ENCODE measurements around the gene KLF6. TPM values are rescaled to one million over a fixed set of nuclear protein-coding genes. Genes with fewer than 3 reads are reported as not detected.

The KLF6 gene
- total RNA-seq, 1 donor from 2014 or later, result 95.5 TPM

DNA sequence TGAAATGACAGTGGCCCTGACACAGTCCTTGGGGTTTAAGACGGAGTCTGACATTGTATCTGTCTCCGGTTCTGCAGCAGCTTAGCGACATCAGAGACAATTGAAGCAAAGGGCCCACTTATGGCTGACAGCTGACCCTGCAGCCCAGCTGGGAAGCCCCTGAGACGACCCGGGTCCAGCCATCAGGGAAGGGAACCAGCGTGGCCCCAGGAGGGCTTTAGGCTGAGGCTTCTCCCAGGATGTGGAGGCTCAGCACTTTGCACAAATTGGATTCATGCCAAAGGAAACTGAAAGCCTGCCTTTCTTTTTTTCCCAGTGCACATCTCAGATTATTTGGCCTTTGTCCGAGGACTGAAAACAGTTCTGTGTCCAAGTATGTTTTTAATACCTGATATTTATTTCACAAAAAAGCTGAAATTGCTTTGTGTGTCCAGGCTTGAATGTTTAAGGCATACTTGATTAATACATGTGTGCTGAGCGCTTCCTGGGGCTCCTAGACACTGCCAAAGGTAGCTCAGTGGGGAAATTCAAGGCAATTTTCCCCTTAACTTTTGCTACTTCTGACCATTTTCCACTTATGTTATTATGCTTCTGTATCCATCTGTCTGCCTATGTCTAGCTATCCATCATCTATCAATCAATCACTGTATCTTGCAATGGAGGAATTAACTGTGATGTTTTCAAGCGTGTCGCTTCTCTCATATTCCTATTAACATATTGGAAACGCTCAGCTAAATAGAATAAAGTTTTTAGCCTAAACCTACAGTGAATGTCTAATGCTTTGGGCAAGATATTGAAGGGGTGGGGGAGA lies 34.8 kb downstream of the KLF6 start:
- Mint-ChIP-seq H3K4me3 (ENCODE audit: low read depth) (no peak overlapping the region), H3K27ac (no peak overlapping the region), H3K36me3 (ENCODE audit: insufficient read depth) (no peaks in the 10 kb centered on the region), H3K27me3 (peaks cover 44% of the 10 kb centered on the region), H3K4me1 (ENCODE audit: low read depth) (peaks cover 23% of the 10 kb centered on the region), H3K9me3 (ENCODE audit: low read depth) (no peaks in the 10 kb centered on the region)
- no peak for DNase-seq (ENCODE audit: low spot score, unreplicated experiment)
- TF ChIP-seq CTCF (IDR thresholded peaks at IDR 0.05; ENCODE audit: unreplicated experiment), result no peak

DNA sequence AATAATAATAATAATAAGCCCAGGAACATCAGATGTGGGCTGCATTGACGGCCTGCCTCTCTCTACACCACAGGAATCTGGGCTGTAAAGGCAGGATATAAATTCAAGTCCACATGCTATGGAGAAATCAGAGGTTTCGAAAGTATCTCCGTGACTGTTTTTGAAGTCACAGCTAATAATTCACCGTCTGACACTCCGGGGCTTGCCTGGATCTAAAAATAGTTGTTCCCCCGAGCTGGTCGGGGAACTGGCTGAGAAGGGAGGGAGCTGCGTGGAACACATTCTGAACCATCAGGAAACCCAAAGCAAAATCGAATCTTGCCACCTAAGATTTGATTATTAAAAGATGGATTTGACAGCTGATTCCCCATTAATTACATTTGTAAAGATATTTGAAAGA lies 35.4 kb downstream of the KLF6 start:
- TF ChIP-seq CTCF (IDR thresholded peaks at IDR 0.05; ENCODE audit: unreplicated experiment), result no peak
- DNase-seq (ENCODE audit: low spot score, unreplicated experiment), result no peak
- Mint-ChIP-seq H3K27me3 (peaks cover 39% of the 10 kb centered on the region), H3K9me3 (ENCODE audit: low read depth) (no peaks in the 10 kb centered on the region), H3K27ac (no peak overlapping the region), H3K4me1 (ENCODE audit: low read depth) (peaks cover 20% of the 10 kb centered on the region), H3K4me3 (ENCODE audit: low read depth) (no peak overlapping the region), H3K36me3 (ENCODE audit: insufficient read depth) (no peaks in the 10 kb centered on the region)

- peaks cover 21% of the 10 kb centered on the region for H3K4me1 Mint-ChIP-seq (ENCODE audit: low read depth)
- no peak overlapping the region for H3K4me3 Mint-ChIP-seq (ENCODE audit: low read depth)
- H3K27ac Mint-ChIP-seq, result no peak overlapping the region
- TF ChIP-seq CTCF (IDR thresholded peaks at IDR 0.05; ENCODE audit: unreplicated experiment), result no peak
- no peaks in the 10 kb centered on the region for H3K9me3 Mint-ChIP-seq (ENCODE audit: low read depth)
- no peak for DNase-seq (ENCODE audit: low spot score, unreplicated experiment)
- H3K36me3 Mint-ChIP-seq (ENCODE audit: insufficient read depth), result no peaks in the 10 kb centered on the region
- peaks cover 39% of the 10 kb centered on the region for H3K27me3 Mint-ChIP-seq
Observed at GRCh38 chr10:3749011-3749410, 36.0 kb downstream of the KLF6 start.

DNA sequence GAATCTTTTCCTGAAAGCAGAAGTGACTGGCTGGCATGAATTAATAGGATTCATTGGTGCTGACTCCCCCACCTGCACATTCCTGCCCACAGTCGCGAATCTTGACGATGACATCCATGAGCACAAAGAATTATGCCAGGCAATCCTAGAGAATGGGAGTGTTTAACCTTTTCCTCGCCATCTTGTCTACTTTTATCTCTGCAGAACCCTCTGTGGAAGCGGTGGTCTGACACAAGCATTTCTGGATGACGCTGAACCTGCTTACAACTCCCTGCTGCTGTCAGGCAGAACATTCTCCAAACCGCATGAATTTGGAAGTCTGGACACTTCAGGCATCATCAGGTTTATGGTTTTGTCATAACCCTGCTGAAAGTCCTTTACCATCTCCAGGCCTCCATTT lies 36.5 kb downstream of the KLF6 start:
- no peak for DNase-seq (ENCODE audit: low spot score, unreplicated experiment)
- Mint-ChIP-seq H3K9me3 (ENCODE audit: low read depth) (no peaks in the 10 kb centered on the region), H3K27me3 (peaks cover 39% of the 10 kb centered on the region), H3K4me3 (ENCODE audit: low read depth) (no peak overlapping the region), H3K36me3 (ENCODE audit: insufficient read depth) (no peaks in the 10 kb centered on the region), H3K27ac (no peak overlapping the region), H3K4me1 (ENCODE audit: low read depth) (peaks cover 21% of the 10 kb centered on the region)
- TF ChIP-seq CTCF (IDR thresholded peaks at IDR 0.05; ENCODE audit: unreplicated experiment), result no peak

DNA sequence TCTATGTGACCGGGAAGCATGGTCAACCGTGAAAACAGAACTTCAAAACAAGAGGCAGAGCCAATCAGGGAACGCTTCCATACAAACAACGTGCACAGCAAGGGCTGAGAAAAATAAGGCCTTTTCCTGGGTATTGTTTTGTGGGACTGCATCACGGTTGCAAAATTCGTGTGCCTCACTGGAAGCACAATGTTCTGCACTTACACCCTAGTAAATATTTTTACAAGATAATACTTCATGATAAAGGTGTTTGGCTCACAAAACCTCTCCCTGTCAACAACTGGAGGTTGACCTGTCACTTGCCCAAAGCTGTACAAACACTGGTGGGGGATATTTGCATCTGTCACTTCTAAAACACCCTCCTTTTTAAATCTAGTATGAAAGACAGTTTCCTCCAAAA lies 37.0 kb downstream of the KLF6 start:
- peaks cover 39% of the 10 kb centered on the region for H3K27me3 Mint-ChIP-seq
- no peak for TF ChIP-seq CTCF (IDR thresholded peaks at IDR 0.05; ENCODE audit: unreplicated experiment)
- no peak overlapping the region for H3K27ac Mint-ChIP-seq
- no peak overlapping the region for H3K4me3 Mint-ChIP-seq (ENCODE audit: low read depth)
- H3K36me3 Mint-ChIP-seq (ENCODE audit: insufficient read depth), result no peaks in the 10 kb centered on the region
- no peaks in the 10 kb centered on the region for H3K9me3 Mint-ChIP-seq (ENCODE audit: low read depth)
- peaks cover 21% of the 10 kb centered on the region for H3K4me1 Mint-ChIP-seq (ENCODE audit: low read depth)
- no peak for DNase-seq (ENCODE audit: low spot score, unreplicated experiment)
